Sciatic nerve (tissue), 2 donors: ENCODE results near the gene FARP1. TPM values are rescaled to one million over a fixed set of nuclear protein-coding genes. Genes with fewer than 3 reads are reported as not detected.
"Not testable (repeated sequence)": the region's sequence is repeated elsewhere in the genome, so short reads cannot be mapped to it uniquely, and the experiment has no call there.

Experiments used
- ATAC-seq: fragments of 200-7000 bp; cut with Tn5 transposase; one replicate; pipeline ENCODE4 v1.9.1; 2020; ENCODE audit warnings: mild to moderate bottlenecking, moderate library complexity
- DNase-seq: peaks from one replicate; pipeline ENCODE4 v3.0.0-alpha.2; 2020; ENCODE audit warnings: low spot score
- intact Hi-C: fragments of 100-400 bp; cut with DNase I; formaldehyde crosslinking; loops from one replicate; pipeline ENCODE4 v1.14.2; 2022
- total RNA-seq: library from RNA; stranded (reverse); fragmentation: NEBNext Ultra II Directional; extraction: Animal tissue kit (Norgen Biotek cat#: 25700); gene quantifications from one replicate; pipeline ENCODE4 v1.2.1, GENCODE V29; 2021
- donor health status: DM: no; HTN: no; CAD: no.
- donor health status: DM: no; HTN: no; CAD: no.

FARP1 gene
- total RNA-seq, 1 donor from 2014 or later: 35.4 TPM

DNA sequence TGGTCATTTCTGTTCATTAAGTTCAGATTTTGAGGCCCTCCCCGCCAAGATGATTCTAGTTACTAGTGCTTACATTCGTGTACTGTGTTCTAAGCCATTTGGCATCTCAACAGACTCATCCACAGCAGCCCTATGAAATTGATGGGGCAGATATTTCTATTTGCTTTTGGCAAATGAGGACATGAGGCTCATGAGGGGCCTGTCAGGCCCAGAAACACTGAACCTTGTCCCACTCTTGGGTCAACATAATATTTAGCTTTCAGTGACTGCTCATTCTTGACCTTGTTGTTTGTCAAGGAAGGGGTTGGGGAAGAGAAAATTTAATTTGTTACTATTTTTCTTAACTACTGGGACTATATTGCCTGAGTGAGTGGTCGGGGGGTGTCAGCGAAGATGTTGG is 126.5 kb downstream of the FARP1 start:
- no peak for ATAC-seq
- intact Hi-C loops: no loop called here
- no peak for DNase-seq

DNA sequence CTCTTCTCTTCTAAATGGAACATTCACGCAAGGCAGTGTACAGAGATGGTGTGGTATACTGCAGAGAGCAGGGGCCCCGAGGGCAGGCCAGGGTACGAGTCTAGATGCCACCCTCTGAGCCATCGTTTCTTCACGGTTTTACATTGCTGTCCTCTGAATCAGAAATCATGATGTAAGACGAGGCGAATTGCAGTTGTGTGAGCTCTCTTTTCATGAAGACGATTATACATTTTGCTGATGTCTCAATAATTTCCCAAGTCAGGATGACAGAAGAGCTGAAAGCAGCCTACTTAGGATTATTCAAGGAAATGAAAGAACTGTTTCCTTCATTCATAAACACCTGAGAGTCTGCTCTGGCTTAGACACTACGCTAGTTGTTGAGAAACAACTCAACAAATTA is 127.9 kb downstream of the FARP1 start:
- DNase-seq (no peak), ATAC-seq (no peak)
- intact Hi-C loops: no loop called here

DNA sequence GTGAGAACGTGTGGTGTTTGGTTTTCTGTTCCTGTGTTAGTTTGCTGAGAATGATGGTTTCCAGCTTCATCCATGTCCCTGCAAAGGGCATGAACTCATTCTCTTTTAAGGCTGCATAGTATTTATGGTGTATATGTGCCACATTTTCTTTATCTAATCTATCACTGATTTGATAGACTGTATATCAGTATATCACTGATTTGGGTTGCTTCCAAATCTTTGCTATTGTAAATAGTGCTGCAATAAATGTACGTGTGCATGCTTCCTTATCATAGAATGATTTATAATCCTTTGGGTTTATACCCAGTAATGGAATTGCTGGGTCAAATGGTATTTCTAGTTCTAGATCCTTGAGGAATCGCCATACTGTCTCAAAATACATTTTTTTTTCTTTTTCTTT is 128.8 kb downstream of the FARP1 start:
- ATAC-seq, DNase-seq, intact Hi-C loops: not testable (repeated sequence)

DNA sequence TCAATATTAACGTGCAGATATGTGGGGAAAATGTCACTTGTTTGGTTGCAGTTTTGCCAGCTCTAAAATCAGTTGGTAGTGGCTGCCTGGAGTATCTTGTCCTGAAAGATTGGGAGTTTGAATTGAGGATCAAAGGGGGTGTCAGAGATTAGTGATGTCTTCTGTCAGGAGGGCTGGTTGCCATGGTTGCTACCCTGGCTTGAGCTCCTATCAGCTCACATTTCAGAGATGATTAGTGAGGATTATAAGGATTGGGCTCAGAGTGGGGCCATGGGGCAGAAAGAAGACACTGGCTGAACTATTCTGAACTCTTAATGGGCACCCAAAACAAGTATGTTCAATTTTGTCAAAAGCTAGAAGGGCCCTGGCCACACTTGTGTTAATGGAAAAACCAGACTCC is 129.7 kb downstream of the FARP1 start:
- no peak for ATAC-seq
- DNase-seq: no peak
- intact Hi-C loops: no loop called here

DNA sequence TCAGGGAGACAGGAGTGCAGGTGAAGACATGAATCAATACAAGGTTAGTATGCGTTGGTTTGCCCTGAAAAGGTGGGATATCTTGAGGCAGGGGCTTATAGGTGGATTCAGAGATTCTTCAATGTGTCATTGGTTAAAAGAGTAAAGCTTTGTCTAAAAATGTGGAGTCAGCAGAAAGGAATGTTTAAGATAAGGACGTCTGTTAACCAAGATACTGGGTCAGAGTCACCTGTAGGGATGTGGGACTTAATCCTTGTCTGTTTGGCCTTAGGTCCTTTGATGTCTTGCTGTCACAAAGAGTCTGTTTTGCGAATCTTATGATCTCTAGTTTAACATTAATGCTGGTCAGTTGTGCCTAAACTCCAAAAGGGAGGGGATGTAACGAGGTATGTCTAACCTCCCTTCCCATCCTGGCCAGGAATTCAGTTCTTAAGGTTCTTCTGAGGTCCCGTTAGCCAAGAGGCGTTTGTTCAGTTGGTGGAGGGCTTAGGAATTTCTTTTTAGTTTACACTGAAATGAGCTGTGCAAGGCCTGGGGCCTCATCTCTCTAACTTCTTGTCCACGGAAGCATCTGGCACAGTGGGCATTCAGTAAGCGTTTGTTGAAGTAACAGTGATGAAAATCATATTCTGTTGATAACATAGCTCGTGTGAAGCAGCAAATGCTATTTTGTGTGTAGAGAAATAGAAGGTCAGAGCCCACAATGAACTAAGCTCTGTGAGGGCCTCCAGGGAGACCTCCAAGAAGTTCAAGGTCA is 130.4 kb downstream of the FARP1 start:
- intact Hi-C loops: no loop called here
- ATAC-seq (peak; percentile 30), DNase-seq (no peak)

DNA sequence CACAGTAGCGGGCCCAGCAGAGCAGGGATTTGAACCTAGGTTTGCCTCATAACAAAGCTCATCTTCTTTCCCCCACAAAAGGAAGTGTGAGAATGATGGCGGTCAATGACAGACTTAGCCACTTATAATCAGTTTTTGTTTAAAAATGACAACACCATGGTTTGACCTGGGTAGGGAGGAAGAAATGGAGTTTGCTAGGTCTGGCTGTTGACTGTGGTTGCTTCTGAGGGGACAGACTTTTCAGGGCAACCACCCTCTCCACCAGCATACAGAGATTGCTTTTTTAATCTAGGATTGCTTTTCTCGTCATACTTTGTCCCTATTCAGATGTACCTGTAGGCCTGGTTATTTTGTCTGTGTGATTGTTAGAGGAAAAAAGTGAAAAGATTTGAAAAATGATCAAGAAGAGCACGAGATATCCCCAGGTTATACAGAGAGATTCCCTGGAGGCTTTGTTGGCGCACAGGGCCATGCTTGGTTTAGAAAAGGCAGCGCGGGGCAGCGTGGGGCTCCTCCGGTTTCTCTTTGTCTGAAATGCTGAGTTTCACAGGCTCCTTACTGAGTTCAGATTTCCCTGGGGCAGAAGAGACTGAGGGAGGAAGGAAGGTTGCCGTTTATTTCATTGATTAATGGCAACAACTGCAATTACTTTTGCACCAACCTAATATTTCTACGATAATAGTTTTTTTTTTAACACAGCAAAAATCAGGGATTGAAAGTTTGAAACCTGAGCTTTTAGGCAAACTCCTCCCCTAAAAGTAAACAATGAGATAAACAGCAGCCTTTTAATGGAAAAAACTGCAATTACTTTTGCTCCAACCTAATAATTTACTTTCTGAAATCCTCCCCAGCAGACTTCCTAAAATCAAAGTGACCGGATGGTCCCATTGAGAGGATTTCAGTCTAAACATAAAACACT is 131.2 kb downstream of the FARP1 start:
- DNase-seq (no peak), ATAC-seq (peak; percentile 57)
- intact Hi-C loops: no loop called here

DNA sequence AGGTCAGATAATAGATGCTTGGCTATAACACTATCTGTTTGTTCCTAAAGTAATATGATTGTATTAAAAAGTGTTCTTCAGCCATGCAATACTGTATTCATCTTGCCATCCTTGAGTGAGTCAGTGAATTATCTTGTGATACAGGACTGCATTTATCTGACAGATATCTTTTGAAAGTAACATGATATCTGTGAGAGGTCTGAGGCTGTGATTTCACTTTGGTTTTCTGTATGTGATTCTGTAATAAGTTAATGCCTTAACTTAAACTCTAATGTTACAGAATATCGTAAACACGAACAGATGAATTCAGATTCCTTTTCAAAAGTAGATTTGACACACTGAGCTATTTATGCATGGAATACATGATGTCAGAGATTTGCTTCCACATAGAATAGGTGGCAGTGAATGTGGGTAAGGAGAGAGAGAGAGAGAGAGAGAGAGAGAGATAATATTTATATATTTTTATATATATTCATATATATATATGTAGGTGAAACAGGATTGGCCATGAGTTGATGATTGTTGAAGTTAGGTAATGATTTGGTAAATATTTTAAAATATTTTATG is 132.1 kb downstream of the FARP1 start:
- intact Hi-C loops: no loop called here
- no peak for ATAC-seq

DNA sequence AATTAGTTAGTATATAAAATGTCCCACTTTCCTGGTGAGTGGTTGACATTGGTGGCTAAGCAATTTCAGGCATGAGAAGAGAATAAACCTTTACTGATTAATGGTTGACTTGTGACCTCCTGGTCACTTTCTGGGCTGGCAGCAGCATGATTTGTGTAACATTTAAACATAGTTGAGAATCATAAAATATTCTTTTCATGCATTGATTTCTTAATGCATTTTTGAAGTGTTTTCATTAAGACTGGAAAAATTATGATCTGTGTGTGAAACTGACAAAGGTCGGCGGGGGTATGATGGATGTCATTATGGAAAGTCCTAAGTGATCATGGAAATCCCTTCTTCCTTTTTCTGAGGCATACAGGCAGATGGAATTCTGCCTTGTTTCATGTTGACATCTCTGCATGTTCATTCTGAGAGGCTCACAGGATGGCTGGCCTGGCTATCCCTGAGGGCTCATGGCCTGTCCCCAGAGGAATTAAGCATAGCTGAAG is 132.8 kb downstream of the FARP1 start:
- DNase-seq: no peak
- intact Hi-C loops: no loop called here
- ATAC-seq: no peak

More for the DNA sequence above, 132.1 kb downstream of the FARP1 start:
- no peak for DNase-seq

DNA sequence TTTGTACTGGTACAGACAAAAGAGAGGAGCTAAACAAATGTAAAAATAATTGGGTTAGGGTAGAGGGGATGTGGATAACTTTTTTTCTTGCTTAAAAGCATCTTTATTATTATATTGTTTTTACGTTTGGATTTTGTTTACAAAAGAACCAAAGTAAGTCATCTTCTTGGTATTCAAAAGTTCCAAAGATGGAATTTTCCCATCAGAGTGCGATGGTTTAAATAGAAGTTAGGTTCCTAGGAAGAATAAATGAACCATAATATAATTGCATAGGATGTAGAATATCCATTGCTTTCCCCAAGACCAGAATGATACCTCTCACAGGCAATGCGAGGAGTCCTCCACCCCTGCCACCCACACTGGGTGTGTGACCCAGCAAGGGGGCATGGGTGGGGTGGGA is 133.6 kb downstream of the FARP1 start:
- intact Hi-C loops: no loop called here
- DNase-seq (no peak), ATAC-seq (no peak)

DNA sequence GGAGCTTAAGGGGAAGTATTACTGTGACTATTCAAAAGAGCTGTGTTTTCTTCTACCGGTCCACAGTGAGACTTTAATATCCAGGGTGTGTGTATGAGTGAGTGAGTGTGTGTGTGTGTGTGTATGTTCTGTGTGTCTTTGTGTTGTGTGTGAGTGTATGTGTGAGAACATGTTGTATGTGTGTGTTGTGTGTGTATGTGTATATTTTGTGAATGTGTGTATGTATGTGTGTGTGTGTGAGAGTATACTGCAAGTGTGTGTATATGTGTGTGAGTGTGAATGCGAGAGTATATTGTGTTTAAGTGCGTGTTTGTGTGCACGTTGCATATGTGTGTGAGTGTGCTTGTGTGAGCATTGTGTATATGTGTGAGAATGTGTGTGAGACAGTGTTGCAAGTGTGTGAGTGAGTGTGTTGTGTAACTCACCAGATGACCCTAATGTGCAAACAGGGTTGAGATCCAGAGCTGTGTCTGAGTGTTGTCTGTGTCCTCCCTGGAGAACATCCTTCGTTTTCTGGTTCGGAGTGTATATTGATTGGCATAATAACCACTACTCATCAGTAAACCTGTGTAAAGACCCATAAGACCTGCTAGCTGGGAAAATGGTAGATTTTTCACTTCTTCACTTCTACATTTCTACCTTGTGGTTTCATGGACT is 135.3 kb downstream of the FARP1 start:
- DNase-seq (no peak), ATAC-seq (no peak)
- intact Hi-C loops: no loop called here

DNA sequence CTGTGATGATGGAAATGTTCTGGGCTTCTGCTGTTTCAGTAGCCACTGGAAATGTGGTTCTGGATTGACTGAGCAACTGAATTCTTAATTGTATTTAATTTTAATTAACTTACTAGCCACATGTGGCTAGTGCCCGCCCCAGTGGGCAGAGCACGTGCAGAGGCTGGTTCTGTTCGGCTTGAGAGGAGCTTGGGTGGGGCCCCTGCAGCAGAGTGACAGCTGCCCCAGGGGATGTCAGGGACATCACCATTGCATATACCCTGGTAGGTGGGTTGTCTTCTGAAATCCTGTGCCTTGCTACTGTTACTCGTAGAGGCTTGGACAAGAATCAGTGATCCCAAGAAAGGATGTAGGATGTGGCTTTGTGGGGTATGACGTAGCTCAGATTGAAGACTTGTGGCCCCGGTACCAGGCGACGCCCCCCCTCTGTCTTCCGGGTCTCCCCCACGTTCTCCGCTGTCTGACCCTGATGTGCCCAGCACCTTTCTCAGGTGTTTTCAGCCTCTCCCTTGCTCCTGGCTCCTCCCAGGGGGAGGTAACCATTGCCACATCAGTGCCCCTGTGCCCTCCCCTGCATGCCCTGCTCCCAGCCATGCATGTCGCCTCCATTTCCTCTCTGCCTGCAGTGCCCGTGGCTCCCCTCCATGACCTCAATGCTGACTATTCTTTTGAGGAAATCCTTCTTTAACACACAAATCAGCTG is 136.7 kb downstream of the FARP1 start:
- intact Hi-C loops: no loop called here
- ATAC-seq (peak; percentile 50), DNase-seq (no peak)

DNA sequence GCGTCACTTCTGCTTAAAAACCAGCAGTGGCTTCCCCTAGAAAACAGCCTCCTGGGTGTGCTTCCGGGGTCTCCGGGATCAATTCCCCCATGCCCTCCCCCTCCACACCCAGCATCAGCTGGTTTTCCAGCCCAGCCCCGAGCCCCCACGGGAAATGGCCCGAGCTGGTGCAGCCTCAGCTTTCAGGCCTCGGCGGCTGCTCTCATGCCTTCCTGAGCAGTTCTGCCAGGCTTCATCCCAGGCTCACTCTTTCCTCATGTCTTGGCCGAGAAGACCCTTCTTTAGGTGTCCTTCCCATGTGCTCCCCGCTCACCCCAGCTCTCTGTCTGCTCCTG is 137.2 kb downstream of the FARP1 start:
- ATAC-seq (peak; percentile 69), DNase-seq (no peak)
- intact Hi-C loops: no loop called here

DNA sequence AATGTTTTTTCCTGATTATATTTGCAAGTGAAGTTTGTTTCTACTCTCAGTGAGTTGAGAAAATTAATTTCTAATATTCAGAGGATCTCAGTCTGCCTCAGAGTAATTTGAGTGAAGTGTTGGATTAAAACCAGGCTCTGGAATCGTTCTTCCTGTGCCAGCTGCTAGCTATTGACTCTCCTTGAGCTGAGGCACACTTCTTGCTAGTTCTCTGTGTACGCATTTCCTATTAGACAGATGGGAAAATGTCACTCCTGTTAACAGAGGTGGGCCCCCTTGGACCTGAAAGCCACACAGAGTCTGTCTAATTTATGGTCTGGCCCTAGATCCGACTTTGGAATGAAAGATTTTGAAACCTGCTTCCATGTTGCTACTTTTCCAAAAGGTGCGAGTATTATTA is 141.8 kb downstream of the FARP1 start:
- DNase-seq (no peak), ATAC-seq (no peak)
- intact Hi-C loops: no loop called here

DNA sequence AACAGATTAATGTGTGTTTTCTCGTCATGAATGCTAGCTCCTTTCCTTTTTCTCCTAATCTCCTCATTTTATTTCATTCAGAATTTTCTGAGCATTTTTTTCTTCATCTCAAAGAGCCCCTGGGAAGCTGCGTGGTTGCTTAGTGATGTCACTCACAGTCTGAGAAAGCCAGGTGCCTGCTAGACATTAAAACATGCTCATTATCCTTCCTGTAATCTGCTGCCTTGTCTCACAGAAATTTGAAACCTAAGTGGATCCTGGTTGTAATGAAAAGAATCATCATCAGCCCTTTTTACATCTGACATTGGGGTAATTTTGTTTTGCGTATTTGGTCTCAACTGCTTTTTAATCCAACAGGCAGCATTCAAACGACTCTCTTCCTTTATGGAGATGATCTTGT is 142.4 kb downstream of the FARP1 start:
- ATAC-seq: no peak
- intact Hi-C loops: no loop called here
- no peak for DNase-seq

DNA sequence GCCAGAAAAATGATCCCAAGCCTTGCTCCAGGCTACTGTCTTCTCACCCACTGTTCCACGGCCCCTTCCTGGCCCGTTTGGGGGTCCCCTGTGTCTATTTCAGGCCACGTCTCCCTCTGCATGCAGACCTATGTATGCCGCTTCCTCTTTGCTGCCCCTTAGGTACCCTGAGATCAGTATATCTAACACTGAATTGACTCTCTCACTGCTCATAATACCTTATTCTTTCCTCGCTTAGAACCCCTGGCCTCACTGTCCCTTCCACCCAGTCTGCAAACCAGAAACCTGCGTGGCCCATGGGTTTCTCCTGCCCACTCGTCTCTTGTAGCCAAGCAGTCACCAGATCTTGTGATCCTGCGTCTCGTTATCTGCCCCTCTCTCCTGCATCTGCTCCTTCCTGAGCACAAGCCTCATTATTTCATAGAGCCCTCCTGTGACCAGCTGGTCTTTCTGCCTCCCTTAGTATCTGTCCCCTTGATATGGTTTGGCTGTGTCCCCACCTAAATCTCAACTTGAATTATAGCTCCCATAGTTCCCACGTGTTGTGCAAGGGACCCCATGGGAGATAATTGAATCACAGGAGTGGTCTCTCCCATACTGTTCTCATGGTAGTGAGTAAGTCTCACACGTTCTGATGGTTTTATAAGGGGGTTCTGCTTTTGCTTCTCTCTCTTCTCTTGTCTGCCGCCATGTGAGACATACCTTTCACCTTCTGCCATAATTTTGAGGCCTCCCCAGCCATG is 143.1 kb downstream of the FARP1 start:
- intact Hi-C loops: no loop called here
- DNase-seq (no peak), ATAC-seq (peak; percentile 24)

DNA sequence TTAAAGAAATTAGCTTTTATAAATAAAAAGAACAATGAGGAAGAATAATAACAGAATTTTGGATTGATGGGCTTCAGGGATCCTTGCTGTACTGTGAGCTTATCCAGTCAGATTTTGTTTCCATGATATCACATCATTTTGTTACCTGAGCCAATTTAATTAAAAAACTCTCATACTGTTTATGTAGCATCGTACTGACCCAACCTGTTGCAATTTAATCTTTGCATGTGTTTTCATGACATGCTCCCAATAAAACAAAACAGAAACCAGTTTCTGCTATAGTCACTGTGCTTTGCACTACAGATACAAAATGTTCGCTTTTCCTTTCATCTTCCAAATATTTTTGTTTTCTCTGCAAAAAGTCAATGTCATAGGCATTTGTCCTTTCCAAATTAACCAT is 143.9 kb downstream of the FARP1 start:
- no peak for ATAC-seq

DNA sequence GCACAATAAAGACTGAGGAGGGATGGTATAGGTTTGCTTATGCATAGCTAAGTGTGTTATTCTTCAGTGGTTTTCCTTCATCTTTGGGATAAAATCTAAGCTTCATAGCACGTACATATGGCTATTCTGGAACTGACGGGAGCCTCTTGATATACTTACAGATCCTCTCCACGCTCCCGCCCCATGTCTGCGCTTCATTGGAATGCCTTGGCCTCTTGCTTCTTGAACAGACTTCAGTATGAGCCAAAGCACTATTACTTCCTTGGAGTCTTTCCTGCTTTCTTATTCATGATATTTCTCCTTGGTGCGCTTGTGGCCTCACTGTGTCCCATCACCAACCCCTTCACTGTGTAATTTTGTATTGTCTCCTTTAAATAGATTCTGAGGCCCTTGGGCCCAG is 145.3 kb downstream of the FARP1 start:
- intact Hi-C loops: no loop called here
- DNase-seq (no peak), ATAC-seq (no peak)

More for the DNA sequence above, 143.9 kb downstream of the FARP1 start:
- intact Hi-C loops: no loop called here
- DNase-seq: no peak

DNA sequence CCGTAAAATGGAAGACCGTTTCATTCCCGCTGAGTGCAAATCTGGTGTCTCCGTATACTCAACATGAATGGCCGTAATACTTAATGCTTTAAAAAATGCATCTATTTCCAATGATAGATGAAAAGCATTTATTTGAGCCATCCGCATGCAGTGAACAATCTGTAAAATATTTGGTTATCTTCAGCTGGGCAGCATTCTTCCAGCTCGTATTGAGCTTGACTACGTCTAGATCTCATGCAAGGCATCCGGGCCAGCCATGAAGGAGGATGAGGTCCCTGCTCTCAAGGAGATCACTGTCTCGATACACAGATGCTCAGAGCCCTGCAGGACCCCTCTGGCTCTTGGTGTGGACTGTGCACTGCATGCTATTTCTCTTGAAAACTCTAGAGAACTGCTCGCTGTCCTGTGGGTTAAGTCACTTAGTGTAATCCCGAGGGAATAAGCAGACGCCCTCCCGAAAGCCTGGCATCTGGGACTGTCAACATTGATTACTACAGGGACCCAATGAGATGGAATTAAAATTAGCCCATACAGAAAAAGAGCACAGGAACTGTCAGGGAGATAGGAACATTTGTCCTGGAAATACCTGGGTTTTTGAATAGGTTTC is 146.5 kb downstream of the FARP1 start:
- DNase-seq: no peak
- intact Hi-C loops: no loop called here
- ATAC-seq: no peak
